HepG2 (cell line): ENCODE data around the gene ZFAND6. TPM values are rescaled to one million over a fixed set of nuclear protein-coding genes. Genes with fewer than 3 reads are reported as not detected.

Source experiments
- AKAP8 ChIP-seq: sonication (generic); formaldehyde crosslinking; IDR thresholded peaks from 2 replicates; pipeline ENCODE4 v1.5.1; 2020; ENCODE audit warnings: mild to moderate bottlenecking, missing genetic modification reagents
- ARID3A ChIP-seq: IDR thresholded peaks from 2 replicates; pipeline ENCODE4 v1.6.1; 2012; ENCODE audit warnings: low read depth, low read length, improper control_type of control experiment
- CREB1 ChIP-seq, 2 experiments: fragments of 450-650 bp in 1 of 2; IDR thresholded peaks; 2 replicates each; pipeline ENCODE4 v1.6.1; 2016 to 2017; ENCODE audit warnings: control low read depth in 1 of 2, mild to moderate bottlenecking in 1 of 2, missing compliant biosample characterization in 1 of 2, missing genetic modification characterization in 1 of 2
- GLI4 ChIP-seq: sonication (generic); formaldehyde crosslinking; IDR thresholded peaks from 2 replicates; pipeline ENCODE4 v1.5.1; 2020; ENCODE audit warnings: missing genetic modification reagents, mild to moderate bottlenecking, moderate library complexity, borderline replicate concordance
- HIC2 ChIP-seq: sonication (generic); formaldehyde crosslinking; IDR thresholded peaks from 2 replicates; pipeline ENCODE4 v1.9.0; 2022; ENCODE audit warnings: low read depth, missing genetic modification reagents
- HIVEP1 ChIP-seq: sonication (generic); formaldehyde crosslinking; IDR thresholded peaks from 2 replicates; pipeline ENCODE4 v1.4.0; 2020; ENCODE audit warnings: mild to moderate bottlenecking, missing genetic modification reagents
- HNF4A ChIP-seq: sonication (generic); formaldehyde crosslinking; IDR thresholded peaks from 2 replicates; pipeline ENCODE4 v1.4.0; 2020; ENCODE audit warnings: missing genetic modification reagents
- JDP2 ChIP-seq: sonication (generic); formaldehyde crosslinking; IDR thresholded peaks from 2 replicates; pipeline ENCODE4 v1.8.1; 2022; ENCODE audit warnings: missing genetic modification reagents, borderline replicate concordance
- KDM2A ChIP-seq: sonication (generic); formaldehyde crosslinking; IDR thresholded peaks from 2 replicates; pipeline ENCODE4 v1.4.0; 2020; ENCODE audit warnings: low read depth, missing genetic modification reagents, borderline replicate concordance
- MAFK ChIP-seq, 2 experiments: IDR thresholded peaks in 1 of 2; conservative IDR thresholded peaks in 1 of 2; 2 replicates each; pipeline ENCODE4 v1.6.1; 2011; ENCODE audit warnings: improper control_type of control experiment in 2 of 2, low read length in 2 of 2
- RFX1 ChIP-seq: fragments of 450-650 bp; IDR thresholded peaks from 2 replicates; pipeline ENCODE4 v1.6.1; 2017
- SATB2 ChIP-seq: sonication (generic); formaldehyde crosslinking; IDR thresholded peaks from 2 replicates; pipeline ENCODE4 v1.5.0; 2020; ENCODE audit warnings: missing genetic modification reagents
- SOX5 ChIP-seq: IDR thresholded peaks from 2 replicates; pipeline ENCODE4 v1.6.1; 2016; ENCODE audit warnings: borderline replicate concordance
- TEAD3 ChIP-seq: optimal IDR thresholded peaks from 2 replicates; pipeline ENCODE3; 2016; ENCODE audit warnings: borderline replicate concordance
- ZBTB21 ChIP-seq: sonication (generic); formaldehyde crosslinking; IDR thresholded peaks from 2 replicates; pipeline ENCODE4 v1.4.0; 2020; ENCODE audit warnings: missing genetic modification reagents
- ZC3H13 ChIP-seq: sonication (generic); formaldehyde crosslinking; IDR thresholded peaks from 2 replicates; pipeline ENCODE4 v1.8.1; 2023; ENCODE audit warnings: mild to moderate bottlenecking, missing genetic modification reagents, moderate library complexity
- ZFP36L1 ChIP-seq: sonication (generic); formaldehyde crosslinking; IDR thresholded peaks from 2 replicates; pipeline ENCODE4 v1.8.0; 2022; ENCODE audit warnings: mild to moderate bottlenecking, missing genetic modification reagents, moderate library complexity
- ZFY ChIP-seq: sonication (generic); formaldehyde crosslinking; IDR thresholded peaks from 2 replicates; pipeline ENCODE4 v1.4.0; 2020; ENCODE audit warnings: missing genetic modification reagents
- ZNF253 ChIP-seq: sonication (generic); formaldehyde crosslinking; IDR thresholded peaks from 2 replicates; pipeline ENCODE4 v1.8.0; 2022; ENCODE audit warnings: mild to moderate bottlenecking, missing genetic modification reagents, borderline replicate concordance
- ZNF329 ChIP-seq: sonication (generic); formaldehyde crosslinking; IDR thresholded peaks from 2 replicates; pipeline ENCODE4 v1.9.0; 2021; ENCODE audit warnings: low read depth, mild to moderate bottlenecking, missing genetic modification reagents
- ZNF510 ChIP-seq: sonication (generic); formaldehyde crosslinking; IDR thresholded peaks from 2 replicates; pipeline ENCODE4 v1.4.0; 2020; ENCODE audit warnings: low read depth, mild to moderate bottlenecking, missing genetic modification reagents
- ZNF589 ChIP-seq: sonication (generic); formaldehyde crosslinking; conservative IDR thresholded peaks from 2 replicates; pipeline ENCODE4 v1.8.0; 2022; ENCODE audit warnings: mild to moderate bottlenecking, moderate library complexity, missing genetic modification reagents
- ZNF678 ChIP-seq: sonication (generic); formaldehyde crosslinking; IDR thresholded peaks from 2 replicates; pipeline ENCODE4 v1.4.0; 2020; ENCODE audit warnings: mild to moderate bottlenecking, missing genetic modification reagents
- ZNF740 ChIP-seq: sonication (generic); formaldehyde crosslinking; IDR thresholded peaks from 2 replicates; pipeline ENCODE4 v1.4.0; 2020; ENCODE audit warnings: missing genetic modification reagents
- ZNF761 ChIP-seq: sonication (generic); formaldehyde crosslinking; conservative IDR thresholded peaks from 2 replicates; pipeline ENCODE4 v1.4.0; 2020; ENCODE audit warnings: mild to moderate bottlenecking, missing genetic modification reagents
- ZNF777 ChIP-seq: sonication (generic); formaldehyde crosslinking; IDR thresholded peaks from 2 replicates; pipeline ENCODE4 v1.4.0; 2020; ENCODE audit warnings: missing genetic modification reagents
- ZNF883 ChIP-seq: sonication (generic); formaldehyde crosslinking; IDR thresholded peaks from 2 replicates; pipeline ENCODE4 v1.5.1; 2020; ENCODE audit warnings: mild to moderate bottlenecking, missing genetic modification reagents; ENCODE audit errors: not compliant biosample characterization
- polyA plus RNA-seq, 8 experiments: library from polyadenylated mRNA; depleted of rRNA in 3 of 8; stranded (reverse) in 7 of 8; unstranded in 1 of 8; fragments of >200 nt; fragmentation: Illumina TruSeq in 4 of 8; extraction: Trizol in 4 of 8; gene quantifications; 2 replicates each; pipeline versions ENCODE4 v1.2.1 to v1.2.3, GENCODE V29; 2011 to 2016; ENCODE audit warnings: low read depth in 4 of 8, missing spikeins in 1 of 8, mixed read lengths in 1 of 8; ENCODE audit not compliant: insufficient read depth in 1 of 8
- total RNA-seq, 5 experiments: library from RNA; depleted of rRNA; stranded (reverse); fragments of >200 nt; fragmentation: Illumina TruSeq; extraction: Trizol; gene quantifications; 2 replicates each; pipeline ENCODE4 v1.2.3, GENCODE V29; 2016; ENCODE audit warnings: low read depth in 1 of 5
- TF ChIP-seq, protein P1 (sequence below): sonication (generic); formaldehyde crosslinking; IDR thresholded peaks from 2 replicates; pipeline ENCODE4 v1.5.0; 2020; ENCODE audit warnings: mild to moderate bottlenecking, missing genetic modification reagents

Gene ZFAND6
- total and polyA plus RNA-seq, 2 of the 13 experiments (the other 11 are each of a cell fraction or from before 2014, with no cell fraction given) = 84.2 to 115 TPM

DNA sequence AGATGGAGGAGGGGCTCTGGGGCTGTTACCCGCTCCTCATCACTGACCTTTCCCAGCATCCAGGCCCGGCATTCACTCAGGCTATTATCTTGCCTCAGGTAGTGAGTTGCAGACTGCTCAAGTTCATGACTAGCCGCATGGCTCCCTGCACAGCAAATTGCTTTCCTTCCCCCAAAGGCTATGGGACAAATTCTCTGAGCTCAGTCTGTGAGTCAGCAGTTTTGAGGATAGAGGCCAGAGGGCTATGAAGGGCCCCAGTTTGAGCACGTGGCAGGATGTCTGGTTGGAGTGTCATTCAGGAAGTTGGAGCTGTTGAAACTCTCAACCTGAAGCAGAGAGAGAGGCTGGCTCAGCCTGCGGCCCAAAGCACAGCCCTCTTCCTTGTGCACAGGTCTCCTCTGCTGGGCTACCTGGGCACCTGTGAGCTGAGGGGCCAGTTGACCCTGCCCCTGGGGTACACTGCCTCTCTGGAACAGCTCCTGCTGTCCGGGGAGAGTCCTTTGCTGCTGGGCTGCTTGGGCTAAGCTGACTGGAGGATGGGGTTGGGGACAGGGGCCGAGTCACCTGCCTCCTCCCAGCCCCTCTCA lies 101.2 kb downstream of the ZFAND6 start (continued):
- TF ChIP-seq ZNF589 (CRISPR knock-in tag) (no peak), JDP2 (CRISPR knock-in tag) (no peak), GLI4 (CRISPR knock-in tag) (no peak), ZBTB21 (CRISPR knock-in tag) (no peak), SOX5 (CRISPR knock-in tag) (peak; percentile 75; the same call in 1 of the 2 replicates), ZNF329 (no peak), HNF4A (CRISPR knock-in tag) (peak; percentile 60), KDM2A (CRISPR knock-in tag) (peak; percentile 76), ZNF761 (no peak), ZNF777 (no peak), RFX1 (no peak), ZFP36L1 (CRISPR knock-in tag) (peak; percentile 46; the same call in 1 of the 2 replicates), ZFY (CRISPR knock-in tag) (peak; percentile 76), ARID3A (no peak), CREB1 (IDR thresholded peaks at IDR 0.05) (no peak), CREB1 (CRISPR knock-in tag; IDR thresholded peaks at IDR 0.05) (no peak), ZNF253 (CRISPR knock-in tag) (no peak), TEAD3 (peak; percentile 66), ZNF678 (CRISPR knock-in tag) (no peak), ZNF510 (CRISPR knock-in tag) (no peak), AKAP8 (CRISPR knock-in tag) (no peak), SATB2 (no peak), HIC2 (CRISPR knock-in tag) (no peak), ZNF883 (peak; percentile 26), MAFK (conservative IDR thresholded peaks at IDR 0.05 in 1 of 2, IDR thresholded peaks at IDR 0.05 in 1 of 2; ENCODE audit: low read length in 2 of 2) (peak; percentile 96 to 99), ZNF740 (CRISPR knock-in tag) (no peak), HIVEP1 (CRISPR knock-in tag) (no peak; the same call in 1 of the 2 replicates), ZC3H13 (CRISPR knock-in tag) (no peak)
- TF ChIP-seq, protein P1, sequence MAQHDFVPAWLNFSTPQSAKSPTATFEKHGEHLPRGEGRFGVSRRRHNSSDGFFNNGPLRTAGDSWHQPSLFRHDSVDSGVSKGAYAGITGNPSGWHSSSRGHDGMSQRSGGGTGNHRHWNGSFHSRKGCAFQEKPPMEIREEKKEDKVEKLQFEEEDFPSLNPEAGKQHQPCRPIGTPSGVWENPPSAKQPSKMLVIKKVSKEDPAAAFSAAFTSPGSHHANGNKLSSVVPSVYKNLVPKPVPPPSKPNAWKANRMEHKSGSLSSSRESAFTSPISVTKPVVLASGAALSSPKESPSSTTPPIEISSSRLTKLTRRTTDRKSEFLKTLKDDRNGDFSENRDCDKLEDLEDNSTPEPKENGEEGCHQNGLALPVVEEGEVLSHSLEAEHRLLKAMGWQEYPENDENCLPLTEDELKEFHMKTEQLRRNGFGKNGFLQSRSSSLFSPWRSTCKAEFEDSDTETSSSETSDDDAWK (CRISPR knock-in tag) = no peak
